ENCODE data around the gene UGT1A5.

UGT1A5 gene

DNA sequence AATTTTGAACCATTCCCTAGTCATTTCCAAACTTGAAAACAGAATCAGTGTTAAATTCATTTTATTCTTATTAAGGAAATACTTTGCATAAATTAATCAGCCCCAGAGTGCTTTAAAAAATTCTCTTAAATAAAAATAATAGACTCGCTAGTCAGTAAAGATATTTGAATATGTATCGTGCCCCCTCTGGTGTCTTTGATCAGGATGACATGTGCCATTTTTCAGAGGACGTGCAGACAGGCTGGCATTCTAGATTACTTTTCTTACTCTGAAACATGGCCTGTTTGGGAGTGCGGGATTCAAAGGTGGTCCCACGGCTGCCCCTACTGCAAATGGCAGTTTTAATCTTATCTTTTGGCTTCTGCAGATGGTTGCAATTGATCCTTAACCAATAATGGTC lies 59.9 kb downstream of the UGT1A5 start:
- TF ChIP-seq, protein P1, sequence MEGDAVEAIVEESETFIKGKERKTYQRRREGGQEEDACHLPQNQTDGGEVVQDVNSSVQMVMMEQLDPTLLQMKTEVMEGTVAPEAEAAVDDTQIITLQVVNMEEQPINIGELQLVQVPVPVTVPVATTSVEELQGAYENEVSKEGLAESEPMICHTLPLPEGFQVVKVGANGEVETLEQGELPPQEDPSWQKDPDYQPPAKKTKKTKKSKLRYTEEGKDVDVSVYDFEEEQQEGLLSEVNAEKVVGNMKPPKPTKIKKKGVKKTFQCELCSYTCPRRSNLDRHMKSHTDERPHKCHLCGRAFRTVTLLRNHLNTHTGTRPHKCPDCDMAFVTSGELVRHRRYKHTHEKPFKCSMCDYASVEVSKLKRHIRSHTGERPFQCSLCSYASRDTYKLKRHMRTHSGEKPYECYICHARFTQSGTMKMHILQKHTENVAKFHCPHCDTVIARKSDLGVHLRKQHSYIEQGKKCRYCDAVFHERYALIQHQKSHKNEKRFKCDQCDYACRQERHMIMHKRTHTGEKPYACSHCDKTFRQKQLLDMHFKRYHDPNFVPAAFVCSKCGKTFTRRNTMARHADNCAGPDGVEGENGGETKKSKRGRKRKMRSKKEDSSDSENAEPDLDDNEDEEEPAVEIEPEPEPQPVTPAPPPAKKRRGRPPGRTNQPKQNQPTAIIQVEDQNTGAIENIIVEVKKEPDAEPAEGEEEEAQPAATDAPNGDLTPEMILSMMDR (IDR thresholded peaks at IDR 0.05; ENCODE audit: low read depth, low read length) = no peak
- no peak for DNase-seq (ENCODE audit: extremely low read depth, low read depth)

DNA sequence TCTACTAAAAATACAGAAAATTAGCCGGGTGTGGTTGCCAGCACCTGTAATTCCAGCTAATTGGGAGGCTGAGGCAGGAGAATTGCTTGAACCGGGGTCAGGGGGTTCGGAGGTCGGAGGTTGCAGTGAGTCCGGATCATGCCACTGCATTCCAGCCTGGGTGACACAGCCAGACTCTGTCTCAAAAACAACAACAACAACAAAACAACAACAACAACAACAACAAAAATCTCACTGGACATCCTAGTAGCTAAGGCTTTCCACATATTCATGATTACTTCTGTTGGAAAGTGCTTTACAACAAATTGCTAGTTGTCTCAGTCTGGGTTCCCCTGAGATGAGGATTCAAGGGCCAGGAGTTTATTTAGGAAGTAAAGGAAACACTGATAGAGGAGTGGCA lies 61.1 kb downstream of the UGT1A5 start:
- DNase-seq (ENCODE audit: extremely low read depth, low read depth) = no peak
- TF ChIP-seq, protein P1 (IDR thresholded peaks at IDR 0.05; ENCODE audit: low read depth, low read length) = no peak

DNA sequence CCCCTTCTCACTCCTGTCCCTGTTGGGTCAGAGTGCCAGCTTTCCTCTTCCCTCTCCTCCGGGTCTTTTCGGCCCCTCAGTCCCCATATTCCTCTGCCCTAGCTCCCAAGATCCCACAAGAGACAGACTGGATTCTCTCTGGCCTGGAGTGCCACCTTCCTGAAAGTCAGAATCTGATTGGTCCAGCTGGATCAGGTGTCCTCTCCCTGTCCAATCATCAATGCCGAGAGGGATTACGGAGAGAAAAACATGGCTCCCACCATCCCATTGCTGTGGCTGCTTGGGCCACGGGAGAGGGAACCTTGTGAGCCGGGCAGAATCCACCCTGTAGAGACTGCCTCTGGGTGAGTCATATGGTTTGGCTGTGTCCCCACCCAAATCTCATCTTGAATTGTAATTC lies 62.7 kb downstream of the UGT1A5 start:
- no peak for DNase-seq (ENCODE audit: extremely low read depth, low read depth)
- TF ChIP-seq, protein P1 (IDR thresholded peaks at IDR 0.05; ENCODE audit: low read depth, low read length) = no peak

DNA sequence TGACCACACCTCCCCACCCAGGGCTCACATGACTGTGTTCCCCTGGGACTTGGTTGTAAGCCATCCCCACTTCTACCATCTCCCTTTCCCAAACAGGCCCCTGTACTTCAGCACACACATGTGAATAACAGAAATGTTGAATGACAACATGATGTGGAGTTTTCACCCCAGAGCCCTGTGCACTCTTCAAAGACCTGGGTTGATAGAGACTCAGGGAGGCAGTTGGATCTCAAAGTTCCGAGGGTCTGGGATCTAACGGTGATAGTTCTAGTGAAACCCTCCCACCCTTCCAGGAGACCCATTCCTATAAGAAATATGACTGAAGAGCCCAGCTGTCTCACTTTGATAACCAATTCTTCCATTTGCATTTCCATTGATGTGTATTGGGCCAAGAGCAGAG lies 65.3 kb downstream of the UGT1A5 start, which contains the start of gene MROH2A:
TSS of gene MROH2A (plus strand) at position 301 of the 400 bp plus-strand sequence. CDS start 1,029 bp downstream, outside the sequence.
- TF ChIP-seq, protein P1 (IDR thresholded peaks at IDR 0.05; ENCODE audit: low read depth, low read length) = no peak
- DNase-seq (ENCODE audit: extremely low read depth, low read depth) = no peak

DNA sequence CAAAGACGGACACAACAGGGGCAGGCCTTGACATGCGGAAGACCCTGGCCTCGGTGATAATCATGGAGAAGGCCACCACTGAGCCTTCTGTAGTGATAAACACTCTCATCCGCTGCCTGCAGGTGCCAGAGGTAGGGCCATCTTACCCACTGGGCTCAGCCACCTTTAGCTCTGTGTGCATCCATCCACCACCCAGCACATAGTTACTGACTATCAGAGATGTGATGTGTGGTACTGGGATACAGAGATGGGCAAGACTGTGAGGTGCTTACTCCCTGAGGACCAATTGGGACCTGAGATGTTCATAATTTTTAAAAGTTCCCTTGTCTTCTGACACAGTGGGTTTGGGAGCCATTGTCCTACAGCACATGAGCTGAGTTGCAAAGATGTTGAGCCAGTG lies 67.0 kb downstream of the UGT1A5 start:
- no peak for DNase-seq (ENCODE audit: extremely low read depth, low read depth)
- TF ChIP-seq, protein P1 (IDR thresholded peaks at IDR 0.05; ENCODE audit: low read depth, low read length) = no peak

DNA sequence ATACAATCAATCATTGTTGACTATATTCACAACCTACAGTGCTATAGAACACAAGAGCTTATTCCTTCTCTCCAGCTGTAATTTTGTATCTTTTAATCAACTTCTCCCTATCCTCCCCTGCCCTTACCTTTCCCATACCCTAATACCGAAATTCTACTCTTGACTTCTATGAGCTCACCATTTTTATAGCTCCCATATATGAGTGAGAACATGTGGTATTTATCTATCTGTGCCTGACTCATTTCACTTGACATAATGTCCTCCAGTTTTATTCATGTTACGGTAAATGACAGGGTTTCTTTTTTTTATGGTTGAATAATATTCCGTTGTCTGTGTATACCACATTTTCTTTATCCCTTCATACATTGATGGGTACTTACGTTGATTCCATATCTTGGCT lies 68.1 kb downstream of the UGT1A5 start:
- no peak for DNase-seq (ENCODE audit: extremely low read depth, low read depth)
- TF ChIP-seq, protein P1 (IDR thresholded peaks at IDR 0.05; ENCODE audit: low read depth, low read length) = no peak

DNA sequence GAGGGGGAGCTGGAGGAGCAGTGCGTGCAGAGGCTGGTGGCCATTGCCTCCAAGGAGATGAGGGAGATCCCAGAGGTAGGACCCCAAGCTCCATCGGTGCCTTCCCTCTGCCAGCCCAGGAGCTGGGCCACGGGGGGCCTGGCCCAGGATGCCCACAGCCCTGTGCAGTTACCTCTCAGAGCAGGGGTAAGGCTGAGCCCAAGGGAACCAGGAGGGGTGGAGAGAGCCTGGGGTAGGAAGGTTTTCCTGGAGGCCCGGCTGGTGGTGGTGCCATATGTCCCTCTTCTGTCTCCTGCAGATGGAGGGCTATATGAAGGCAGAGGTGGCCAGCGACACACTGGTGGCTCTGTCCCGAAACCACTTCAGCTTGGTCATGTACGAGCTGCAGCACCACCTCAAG lies 76.8 kb downstream of the UGT1A5 start:
- TF ChIP-seq, protein P1 (IDR thresholded peaks at IDR 0.05; ENCODE audit: low read depth, low read length) = no peak
- no peak for DNase-seq (ENCODE audit: extremely low read depth, low read depth)

All from AG09319 (cell line).